ENCODE data around the gene MISP3. TPM values are rescaled to one million over a fixed set of nuclear protein-coding genes. Genes with fewer than 3 reads are reported as not detected.

MISP3 gene
- total RNA-seq, 1 donor from 2014 or later: 0.79 TPM

DNA sequence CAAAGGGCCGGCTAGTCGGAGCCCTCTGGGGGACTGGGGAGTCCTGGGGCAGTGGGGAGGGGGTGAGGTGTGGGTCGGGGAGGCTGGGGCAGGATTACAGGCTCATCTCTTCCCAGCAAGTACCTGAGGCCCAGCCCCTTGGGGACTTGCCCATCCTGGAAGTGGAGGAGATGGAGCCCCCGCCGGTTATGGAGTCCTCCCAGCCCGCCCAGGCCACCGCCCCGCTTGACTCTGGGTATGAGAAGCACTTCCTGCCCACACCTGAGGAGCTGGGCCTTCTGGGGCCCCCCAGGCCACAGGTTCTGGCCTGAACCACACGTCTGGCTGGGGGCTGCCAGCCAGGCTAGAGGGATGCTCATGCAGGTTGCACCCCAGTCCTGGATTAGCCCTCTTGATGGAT is 20.6 kb upstream of the MISP3 start:
- Mint-ChIP-seq H3K36me3 (ENCODE audit: low read depth, unreplicated experiment) (peaks cover 8% of the 10 kb centered on the region), H3K9me3 (ENCODE audit: unreplicated experiment) (peaks cover 1% of the 10 kb centered on the region), H3K4me1 (ENCODE audit: low read depth, unreplicated experiment) (no peaks in the 10 kb centered on the region), H3K4me3 (ENCODE audit: unreplicated experiment) (no peak overlapping the region), H3K27ac (ENCODE audit: unreplicated experiment) (no peak overlapping the region), H3K27me3 (ENCODE audit: low read depth, unreplicated experiment) (peaks cover 16% of the 10 kb centered on the region)
- Histone ChIP-seq H3K79me2 (ENCODE audit: insufficient read depth, low read length) (no peaks in the 10 kb centered on the region), H3K9me3 (ENCODE audit: insufficient read depth, low read depth, low read length) (peaks cover 6% of the 10 kb centered on the region), H3K9ac (ENCODE audit: low read length) (no peak overlapping the region), H4K20me1 (ENCODE audit: insufficient read depth, low read length) (no peaks in the 10 kb centered on the region), H3K4me2 (ENCODE audit: low read length) (no peak overlapping the region), H3K4me3 (ENCODE audit: insufficient read depth, low read depth, low read length) (no peak overlapping the region), H3K4me1 (ENCODE audit: insufficient read depth, low read length) (no peaks in the 10 kb centered on the region), H2AFZ (ENCODE audit: low read depth, low read length) (no peak overlapping the region), H3K36me3 (ENCODE audit: insufficient read depth, low read length) (no peaks in the 10 kb centered on the region), H3K27ac (ENCODE audit: low read depth, low read length) (no peak overlapping the region), H3K27me3 (ENCODE audit: insufficient read depth, low read length) (no peaks in the 10 kb centered on the region)
- DNase-seq (ENCODE audit: low read depth) (no peak), FAIRE-seq (no peak)
- TF ChIP-seq EZH2 (IDR thresholded peaks at IDR 0.05; ENCODE audit: insufficient read depth, low read length): no peak
- TF ChIP-seq, protein P1, sequence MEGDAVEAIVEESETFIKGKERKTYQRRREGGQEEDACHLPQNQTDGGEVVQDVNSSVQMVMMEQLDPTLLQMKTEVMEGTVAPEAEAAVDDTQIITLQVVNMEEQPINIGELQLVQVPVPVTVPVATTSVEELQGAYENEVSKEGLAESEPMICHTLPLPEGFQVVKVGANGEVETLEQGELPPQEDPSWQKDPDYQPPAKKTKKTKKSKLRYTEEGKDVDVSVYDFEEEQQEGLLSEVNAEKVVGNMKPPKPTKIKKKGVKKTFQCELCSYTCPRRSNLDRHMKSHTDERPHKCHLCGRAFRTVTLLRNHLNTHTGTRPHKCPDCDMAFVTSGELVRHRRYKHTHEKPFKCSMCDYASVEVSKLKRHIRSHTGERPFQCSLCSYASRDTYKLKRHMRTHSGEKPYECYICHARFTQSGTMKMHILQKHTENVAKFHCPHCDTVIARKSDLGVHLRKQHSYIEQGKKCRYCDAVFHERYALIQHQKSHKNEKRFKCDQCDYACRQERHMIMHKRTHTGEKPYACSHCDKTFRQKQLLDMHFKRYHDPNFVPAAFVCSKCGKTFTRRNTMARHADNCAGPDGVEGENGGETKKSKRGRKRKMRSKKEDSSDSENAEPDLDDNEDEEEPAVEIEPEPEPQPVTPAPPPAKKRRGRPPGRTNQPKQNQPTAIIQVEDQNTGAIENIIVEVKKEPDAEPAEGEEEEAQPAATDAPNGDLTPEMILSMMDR (IDR thresholded peaks at IDR 0.05; ENCODE audit: insufficient read depth, low read depth, low read length): no peak

DNA sequence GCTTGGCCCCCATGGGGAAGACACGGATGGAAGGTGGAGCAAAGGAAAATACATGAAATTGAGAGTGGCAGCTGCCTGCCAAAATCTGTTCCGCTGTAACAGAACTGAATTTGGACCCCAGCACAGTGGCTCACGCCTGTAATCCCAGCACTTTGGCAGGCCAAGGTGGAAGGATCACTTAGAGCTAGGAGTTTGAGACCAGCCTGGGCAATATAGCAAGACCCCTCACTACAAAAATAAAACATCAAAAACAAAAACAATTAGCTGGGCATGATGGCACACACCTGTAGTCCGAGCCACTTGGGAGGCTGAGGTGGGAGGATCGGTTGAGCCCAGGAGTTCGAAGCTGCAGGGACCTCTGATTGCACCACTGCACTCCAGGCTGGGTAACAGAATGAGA is 20.1 kb upstream of the MISP3 start:
- no peak overlapping the region for H3K4me3 ChIP-seq (ENCODE audit: insufficient read depth, low read depth, low read length)
- H3K36me3 ChIP-seq (ENCODE audit: insufficient read depth, low read length): no peaks in the 10 kb centered on the region
- no peaks in the 10 kb centered on the region for H3K4me1 ChIP-seq (ENCODE audit: insufficient read depth, low read length)
- Mint-ChIP-seq H3K9me3 (ENCODE audit: unreplicated experiment) (peaks cover 1% of the 10 kb centered on the region), H3K4me3 (ENCODE audit: unreplicated experiment) (no peak overlapping the region), H3K4me1 (ENCODE audit: low read depth, unreplicated experiment) (no peaks in the 10 kb centered on the region), H3K27me3 (ENCODE audit: low read depth, unreplicated experiment) (peaks cover 16% of the 10 kb centered on the region), H3K36me3 (ENCODE audit: low read depth, unreplicated experiment) (peaks cover 8% of the 10 kb centered on the region), H3K27ac (ENCODE audit: unreplicated experiment) (no peak overlapping the region)
- TF ChIP-seq EZH2 (IDR thresholded peaks at IDR 0.05; ENCODE audit: insufficient read depth, low read length): no peak
- TF ChIP-seq, protein P1 (IDR thresholded peaks at IDR 0.05; ENCODE audit: insufficient read depth, low read depth, low read length): no peak
- H3K79me2 ChIP-seq (ENCODE audit: insufficient read depth, low read length): no peaks in the 10 kb centered on the region
- no peaks in the 10 kb centered on the region for H3K27me3 ChIP-seq (ENCODE audit: insufficient read depth, low read length)
- H3K27ac ChIP-seq (ENCODE audit: low read depth, low read length): no peak overlapping the region
- peaks cover 6% of the 10 kb centered on the region for H3K9me3 ChIP-seq (ENCODE audit: insufficient read depth, low read depth, low read length)
- H3K9ac ChIP-seq (ENCODE audit: low read length): no peak overlapping the region
- H4K20me1 ChIP-seq (ENCODE audit: insufficient read depth, low read length): no peaks in the 10 kb centered on the region
- FAIRE-seq (no peak), DNase-seq (ENCODE audit: low read depth) (no peak)
- H3K4me2 ChIP-seq (ENCODE audit: low read length): no peak overlapping the region
- no peak overlapping the region for H2AFZ ChIP-seq (ENCODE audit: low read depth, low read length)

DNA sequence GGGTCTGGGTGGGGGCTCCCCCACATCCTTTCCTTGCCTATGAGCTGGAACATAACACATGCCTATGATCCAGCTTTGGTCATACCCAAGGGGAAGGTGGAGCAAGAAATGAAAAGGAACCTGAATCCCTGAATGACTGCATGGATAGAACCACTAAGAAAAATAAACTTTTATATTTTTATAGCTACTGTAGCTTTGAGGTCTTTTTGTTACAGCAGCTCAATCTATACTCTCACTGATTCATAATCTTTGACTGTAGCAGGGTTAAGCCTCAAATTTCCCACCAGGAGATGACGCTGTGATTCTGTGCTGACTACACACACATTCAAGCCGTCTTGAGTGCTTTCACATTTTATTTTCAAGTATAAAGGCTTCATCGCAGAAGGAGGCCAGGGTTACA is 19.6 kb upstream of the MISP3 start:
- Histone ChIP-seq H3K4me2 (ENCODE audit: low read length) (no peak overlapping the region), H3K27ac (ENCODE audit: low read depth, low read length) (no peak overlapping the region), H3K4me3 (ENCODE audit: insufficient read depth, low read depth, low read length) (no peak overlapping the region), H3K4me1 (ENCODE audit: insufficient read depth, low read length) (peaks cover 2% of the 10 kb centered on the region), H3K79me2 (ENCODE audit: insufficient read depth, low read length) (no peaks in the 10 kb centered on the region), H2AFZ (ENCODE audit: low read depth, low read length) (no peak overlapping the region), H3K27me3 (ENCODE audit: insufficient read depth, low read length) (no peaks in the 10 kb centered on the region), H3K9me3 (ENCODE audit: insufficient read depth, low read depth, low read length) (peaks cover 6% of the 10 kb centered on the region), H3K36me3 (ENCODE audit: insufficient read depth, low read length) (no peaks in the 10 kb centered on the region), H4K20me1 (ENCODE audit: insufficient read depth, low read length) (no peaks in the 10 kb centered on the region), H3K9ac (ENCODE audit: low read length) (no peak overlapping the region)
- H3K4me1 Mint-ChIP-seq (ENCODE audit: low read depth, unreplicated experiment): no peaks in the 10 kb centered on the region
- peaks cover 19% of the 10 kb centered on the region for H3K27me3 Mint-ChIP-seq (ENCODE audit: low read depth, unreplicated experiment)
- H3K9me3 Mint-ChIP-seq (ENCODE audit: unreplicated experiment): peaks cover 1% of the 10 kb centered on the region
- H3K4me3 Mint-ChIP-seq (ENCODE audit: unreplicated experiment): no peak overlapping the region
- FAIRE-seq (no peak), DNase-seq (ENCODE audit: low read depth) (no peak)
- no peak overlapping the region for H3K27ac Mint-ChIP-seq (ENCODE audit: unreplicated experiment)
- no peak for TF ChIP-seq EZH2 (IDR thresholded peaks at IDR 0.05; ENCODE audit: insufficient read depth, low read length)
- TF ChIP-seq, protein P1 (IDR thresholded peaks at IDR 0.05; ENCODE audit: insufficient read depth, low read depth, low read length): no peak
- H3K36me3 Mint-ChIP-seq (ENCODE audit: low read depth, unreplicated experiment): peaks cover 8% of the 10 kb centered on the region
